Ishikawa (cell line): ENCODE results near the gene SLC44A2.

ENCODE experiments used
- EGR1 ChIP-seq: IDR thresholded peaks from 2 replicates; pipeline ENCODE4 v1.6.1; 2012
- EP300 ChIP-seq: IDR thresholded peaks from 2 replicates; pipeline ENCODE4 v1.6.1; 2012; ENCODE audit warnings: borderline replicate concordance
- MAX ChIP-seq: IDR thresholded peaks from 2 replicates; pipeline ENCODE4 v1.6.1; 2012
- NFIC ChIP-seq: IDR thresholded peaks from 2 replicates; pipeline ENCODE4 v1.6.1; 2012
- RAD21 ChIP-seq: IDR thresholded peaks from 2 replicates; pipeline ENCODE4 v1.6.1; 2012; ENCODE audit warnings: low read depth
- REST ChIP-seq: IDR thresholded peaks from 2 replicates; pipeline ENCODE4 v1.6.1; 2012; ENCODE audit warnings: low read depth, mild to moderate bottlenecking
- TCF12 ChIP-seq: IDR thresholded peaks from 2 replicates; pipeline ENCODE4 v1.6.1; 2012; ENCODE audit warnings: low read depth
- TEAD4 ChIP-seq: IDR thresholded peaks from 2 replicates; pipeline ENCODE4 v1.6.1; 2012
- YY1 ChIP-seq: IDR thresholded peaks from 2 replicates; pipeline ENCODE4 v1.6.1; 2012; ENCODE audit warnings: low read depth
- ZBTB7A ChIP-seq: IDR thresholded peaks from 2 replicates; pipeline ENCODE4 v1.6.1; 2012; ENCODE audit warnings: low read depth

- no peak for TF ChIP-seq EP300
- TF ChIP-seq MAX = no peak
- no peak for TF ChIP-seq RAD21
- no peak for TF ChIP-seq REST
- TF ChIP-seq YY1 = no peak
- no peak for TF ChIP-seq TEAD4
- TF ChIP-seq EGR1 = no peak
- TF ChIP-seq TCF12 = no peak
- TF ChIP-seq ZBTB7A = no peak
- no peak for TF ChIP-seq NFIC
Observed at GRCh38 chr19:10648360-10648759, 23.0 kb downstream of the SLC44A2 start.
